ENCODE measurements around the gene PDAP1. TPM values are rescaled to one million over a fixed set of nuclear protein-coding genes. Genes with fewer than 3 reads are reported as not detected.

PDAP1 gene
- total and polyA plus RNA-seq, 9 of the 15 experiments (the other 6 are each of a cell fraction or from before 2014, with no cell fraction given): 10.2 to 315 (median 129) TPM

DNA sequence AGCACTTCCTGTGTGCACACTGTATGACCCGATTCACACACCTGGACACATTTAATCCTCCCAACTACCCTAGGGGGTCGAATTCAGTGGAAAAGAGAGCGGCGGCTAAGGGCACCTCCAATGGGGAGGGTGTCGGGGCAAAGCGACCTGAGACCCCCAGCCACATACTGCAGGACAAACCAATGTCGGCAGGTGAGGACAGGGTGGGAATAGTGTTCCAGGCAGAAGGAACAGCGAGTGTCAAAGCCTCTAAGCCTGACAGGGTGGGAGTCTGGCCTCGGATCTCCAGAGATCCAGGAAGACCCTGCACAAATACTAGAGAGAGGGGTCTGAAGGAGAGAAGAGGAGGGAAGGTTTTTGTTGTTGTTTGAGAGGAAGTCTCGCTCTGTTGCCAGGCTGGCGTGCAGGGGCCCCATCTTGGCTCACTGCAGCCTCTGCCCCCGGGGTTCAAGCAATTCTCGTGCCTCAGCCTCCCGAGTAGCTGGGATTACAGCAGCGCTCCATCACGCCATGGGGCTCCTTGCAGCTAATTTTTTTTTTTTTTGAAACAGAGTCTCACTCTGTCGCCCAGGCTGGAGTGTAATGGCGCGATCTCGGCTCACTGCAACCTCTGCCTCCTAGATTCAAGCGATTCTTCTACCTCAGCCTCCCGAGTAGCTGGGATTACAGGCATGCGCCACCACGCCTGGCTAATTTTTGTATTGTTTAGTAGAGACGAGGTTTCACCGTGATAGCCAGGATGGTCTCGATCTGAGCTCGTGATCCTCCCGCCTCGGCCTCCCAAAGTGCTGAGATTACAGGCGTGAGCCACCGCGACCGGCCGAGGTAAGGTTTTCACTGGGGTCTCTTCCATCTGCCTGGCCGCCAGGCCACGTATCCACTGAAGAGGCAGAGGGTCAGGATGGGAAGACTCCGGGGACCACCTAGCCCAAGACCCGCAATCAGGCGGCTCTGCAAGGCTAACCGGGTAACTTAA, 35.0 kb downstream of the PDAP1 start (continued):
- no peak for TF ChIP-seq JUND (IDR thresholded peaks at IDR 0.05; ENCODE audit: borderline replicate concordance, low read depth, low read length)
- no peak for TF ChIP-seq JUND (tag; IDR thresholded peaks at IDR 0.05; ENCODE audit: borderline replicate concordance, low read depth, low read length)
- TF ChIP-seq, protein P1, sequence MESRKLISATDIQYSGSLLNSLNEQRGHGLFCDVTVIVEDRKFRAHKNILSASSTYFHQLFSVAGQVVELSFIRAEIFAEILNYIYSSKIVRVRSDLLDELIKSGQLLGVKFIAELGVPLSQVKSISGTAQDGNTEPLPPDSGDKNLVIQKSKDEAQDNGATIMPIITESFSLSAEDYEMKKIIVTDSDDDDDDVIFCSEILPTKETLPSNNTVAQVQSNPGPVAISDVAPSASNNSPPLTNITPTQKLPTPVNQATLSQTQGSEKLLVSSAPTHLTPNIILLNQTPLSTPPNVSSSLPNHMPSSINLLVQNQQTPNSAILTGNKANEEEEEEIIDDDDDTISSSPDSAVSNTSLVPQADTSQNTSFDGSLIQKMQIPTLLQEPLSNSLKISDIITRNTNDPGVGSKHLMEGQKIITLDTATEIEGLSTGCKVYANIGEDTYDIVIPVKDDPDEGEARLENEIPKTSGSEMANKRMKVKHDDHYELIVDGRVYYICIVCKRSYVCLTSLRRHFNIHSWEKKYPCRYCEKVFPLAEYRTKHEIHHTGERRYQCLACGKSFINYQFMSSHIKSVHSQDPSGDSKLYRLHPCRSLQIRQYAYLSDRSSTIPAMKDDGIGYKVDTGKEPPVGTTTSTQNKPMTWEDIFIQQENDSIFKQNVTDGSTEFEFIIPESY (CRISPR knock-in tag; IDR thresholded peaks at IDR 0.05): peak; percentile 82
- TF ChIP-seq ZNF212 (CRISPR knock-in tag; IDR thresholded peaks at IDR 0.05): 0 out of 2 replicates have a peak, but pooled peaks have one; percentile 45
- TF ChIP-seq HDAC8 (tag; IDR thresholded peaks at IDR 0.05): no peak
- TF ChIP-seq THRAP3 (IDR thresholded peaks at IDR 0.05; ENCODE audit: borderline replicate concordance): peak; percentile 59; the same call in 1 of the 2 replicates
- peak in 1 of 2 experiments; percentile 83; a peak in 2 of 4 replicates for TF ChIP-seq MLLT1 (IDR thresholded peaks at IDR 0.05)
- TF ChIP-seq CXXC5 (CRISPR knock-in tag; IDR thresholded peaks at IDR 0.05): no peak
- no peak for TF ChIP-seq KDM5B (IDR thresholded peaks at IDR 0.05; ENCODE audit: insufficient replicate concordance, low read depth, low read length)
- TF ChIP-seq HDAC3 (IDR thresholded peaks at IDR 0.05; ENCODE audit: borderline replicate concordance, partially characterized antibody): no peak
- TF ChIP-seq GABPB1 (CRISPR knock-in tag; IDR thresholded peaks at IDR 0.05): no peak
- no peak for TF ChIP-seq PHF21A (IDR thresholded peaks at IDR 0.05; ENCODE audit: borderline replicate concordance, low read depth)
- no peak for TF ChIP-seq HSF4 (CRISPR knock-in tag; IDR thresholded peaks at IDR 0.05; ENCODE audit: borderline replicate concordance)
- no peak for TF ChIP-seq ZC3H11A (IDR thresholded peaks at IDR 0.05; ENCODE audit: low read depth, low read length)
- TF ChIP-seq NFXL1 (CRISPR knock-in tag; IDR thresholded peaks at IDR 0.05): no peak
- no peak for TF ChIP-seq C11orf30 (IDR thresholded peaks at IDR 0.05; ENCODE audit: low read depth)
- TF ChIP-seq RAD21 (CRISPR knock-in tag; conservative IDR thresholded peaks at IDR 0.05 in 1 of 2, IDR thresholded peaks at IDR 0.05 in 1 of 2): no peak
- TF ChIP-seq PURB (CRISPR knock-in tag; IDR thresholded peaks at IDR 0.05; ENCODE audit: low read depth): no peak
- no peak for TF ChIP-seq GTF2F1 (IDR thresholded peaks at IDR 0.05; ENCODE audit: low read depth, low read length)

Data from K562 (cell line).